ENCODE data around the gene MSLN.

The MSLN gene

GRCh38 chr16:760545-761343 lies at the start of gene MSLN:
MSLN (plus strand) TSS chr16:760734; CDS start chr16:762681, 1,947 bp downstream.
- no peak for DNase-seq

DNA sequence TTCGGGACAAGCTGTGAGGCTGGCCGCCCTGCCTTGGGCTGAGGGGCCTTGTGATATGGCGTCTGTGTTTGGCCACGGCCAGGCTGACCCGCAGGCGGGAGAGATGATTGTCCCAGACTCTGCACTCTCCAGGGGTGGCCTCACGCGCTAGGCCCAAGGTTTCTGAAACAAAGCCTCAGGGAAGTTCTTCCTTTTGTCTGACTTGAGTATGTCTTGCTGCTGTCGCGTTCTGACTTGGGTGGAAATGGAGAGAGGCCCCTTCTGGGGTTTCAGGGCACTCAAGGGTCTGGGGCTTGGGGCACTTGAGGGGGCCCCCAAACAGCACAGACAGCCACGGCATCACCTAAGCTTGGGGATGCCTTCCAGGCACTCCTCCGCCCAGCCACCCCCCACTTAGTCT lies 49.5 kb upstream of the MSLN start:
- DNase-seq, result no peak

DNA sequence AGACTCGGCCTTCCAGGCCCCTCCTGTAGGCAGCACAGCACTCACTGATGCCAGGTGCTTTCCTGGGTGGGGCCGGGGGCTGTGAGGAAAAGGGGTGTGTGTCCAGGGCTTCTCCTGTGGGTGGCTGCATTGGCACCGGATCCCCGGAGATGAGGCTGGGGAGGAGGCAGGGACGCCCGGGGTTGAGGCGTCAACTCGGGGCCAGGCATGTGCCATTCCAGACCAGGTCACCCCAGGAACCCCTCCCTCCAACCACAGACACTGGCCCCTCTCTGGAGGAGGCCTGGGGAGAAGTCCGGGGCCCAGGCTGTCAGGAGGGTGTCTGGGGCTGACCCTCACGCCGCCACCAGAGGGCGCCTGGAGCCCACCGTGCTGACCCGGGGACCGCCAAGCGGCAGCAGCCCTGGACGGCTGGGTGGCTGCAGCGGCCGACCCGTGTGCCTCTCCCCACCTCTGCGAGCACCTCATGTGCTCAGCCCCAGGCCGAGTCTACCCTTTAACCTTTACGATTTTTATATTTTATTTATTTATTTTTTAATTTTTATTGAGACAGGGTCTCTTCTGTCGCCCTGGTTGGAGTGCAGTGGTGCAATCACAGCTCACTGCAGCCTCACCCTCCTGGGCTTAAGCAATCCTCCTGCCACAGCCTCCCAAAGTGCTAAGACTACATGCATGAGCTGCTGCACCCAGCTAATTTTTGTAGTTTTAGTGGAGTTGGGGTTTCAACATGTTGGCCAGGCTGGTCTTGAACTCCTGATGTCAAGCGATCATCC lies 48.8 kb upstream of the MSLN start:
- peak; percentile 87 for DNase-seq

- peak; percentile 64 for DNase-seq
Measured at GRCh38 chr16:712740-713250, 47.7 kb upstream of the MSLN start.

GRCh38 chr16:714079-714478 lies 46.5 kb upstream of the MSLN start:
- DNase-seq, result no peak

GRCh38 chr16:714558-715476 lies 45.7 kb upstream of the MSLN start, which contains the start of gene METRN:
METRN (plus strand) TSS chr16:715118; CDS start chr16:715290, 172 bp downstream.
- DNase-seq, result peak; percentile 95

- peak; percentile 29 for DNase-seq
Measured at GRCh38 chr16:715477-716199, 44.9 kb upstream of the MSLN start.

DNA sequence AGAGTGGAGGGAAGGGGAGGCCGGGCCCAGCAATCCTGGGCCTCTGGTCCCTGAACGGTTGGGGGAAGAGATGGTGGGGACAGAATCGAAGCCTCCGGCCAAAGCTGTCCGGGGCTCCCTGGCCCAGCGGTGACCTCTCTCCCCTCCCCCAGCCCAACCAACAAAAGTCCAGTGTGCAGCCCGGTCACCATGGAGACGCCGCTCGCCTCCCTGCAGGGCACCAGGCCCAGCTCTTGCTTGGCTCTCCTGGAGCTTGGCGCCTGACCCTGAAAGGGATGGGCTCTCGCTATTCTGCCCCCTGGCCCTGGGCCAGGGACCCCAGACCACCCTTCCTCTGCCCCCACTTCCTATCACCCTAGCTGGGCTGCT lies 44.4 kb upstream of the MSLN start:
- DNase-seq, result no peak

GRCh38 chr16:716768-717325 lies 43.7 kb upstream of the MSLN start:
- DNase-seq, result no peak

DNA sequence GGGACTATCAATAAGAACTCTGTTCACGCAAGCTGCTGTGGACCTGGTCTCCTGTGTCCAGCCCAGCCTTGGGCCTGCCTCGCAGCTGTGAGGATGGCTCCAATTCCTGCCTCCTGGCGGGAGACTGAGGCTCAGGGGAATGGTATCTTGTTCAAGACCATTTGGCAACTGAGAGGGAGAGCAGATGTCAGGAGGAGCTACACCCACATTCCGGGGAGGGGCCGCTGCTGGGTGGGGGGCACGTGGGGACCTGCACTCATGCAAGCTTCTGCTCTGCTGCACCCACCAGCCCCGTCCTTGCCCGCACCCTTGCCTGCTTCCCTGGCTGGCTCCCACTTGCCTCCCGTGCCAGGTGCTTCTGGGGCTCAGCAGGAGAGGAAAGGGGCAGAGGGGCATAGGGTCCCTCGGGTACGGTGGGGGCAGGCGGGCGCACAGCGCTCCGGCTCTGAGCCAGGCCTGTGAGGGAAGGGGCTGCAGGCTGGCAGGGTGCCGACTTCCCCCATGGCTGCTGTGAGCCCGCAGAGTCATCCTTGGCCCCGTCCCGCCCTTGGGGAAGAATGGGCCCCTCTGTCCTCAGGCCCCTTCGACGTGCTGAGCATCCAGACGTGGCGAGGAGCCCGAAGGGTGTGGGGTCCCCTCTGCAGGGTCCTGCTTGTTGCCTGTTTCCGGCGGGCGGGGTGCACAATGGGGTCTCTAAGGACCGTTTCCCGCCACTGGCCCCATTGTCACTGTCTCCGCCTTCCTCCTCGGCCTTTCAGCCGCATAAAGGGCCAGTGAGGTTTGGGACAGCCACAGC lies 42.9 kb upstream of the MSLN start:
- DNase-seq, result no peak

GRCh38 chr16:718389-718788 lies 42.1 kb upstream of the MSLN start:
- no peak for DNase-seq

DNA sequence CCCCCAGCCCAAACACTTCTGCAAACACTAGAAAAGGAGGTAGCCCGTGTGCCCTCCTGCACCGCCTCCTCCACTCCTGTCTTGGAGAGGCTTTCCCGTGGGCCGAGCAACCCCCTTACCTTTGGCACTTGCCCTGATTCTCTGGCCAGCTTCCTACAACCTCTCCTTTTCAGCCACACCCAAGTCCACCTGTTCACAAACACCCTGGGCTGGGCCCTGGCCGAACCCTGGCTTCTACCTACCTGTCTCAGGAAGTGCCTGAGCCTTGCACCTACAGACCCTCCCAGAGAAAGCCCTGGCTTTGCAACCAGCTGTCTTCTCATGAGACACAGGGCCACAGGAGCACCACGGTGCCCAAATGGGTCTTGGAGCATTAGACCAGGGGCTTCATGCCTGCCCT lies 41.6 kb upstream of the MSLN start:
- DNase-seq, result no peak

DNA sequence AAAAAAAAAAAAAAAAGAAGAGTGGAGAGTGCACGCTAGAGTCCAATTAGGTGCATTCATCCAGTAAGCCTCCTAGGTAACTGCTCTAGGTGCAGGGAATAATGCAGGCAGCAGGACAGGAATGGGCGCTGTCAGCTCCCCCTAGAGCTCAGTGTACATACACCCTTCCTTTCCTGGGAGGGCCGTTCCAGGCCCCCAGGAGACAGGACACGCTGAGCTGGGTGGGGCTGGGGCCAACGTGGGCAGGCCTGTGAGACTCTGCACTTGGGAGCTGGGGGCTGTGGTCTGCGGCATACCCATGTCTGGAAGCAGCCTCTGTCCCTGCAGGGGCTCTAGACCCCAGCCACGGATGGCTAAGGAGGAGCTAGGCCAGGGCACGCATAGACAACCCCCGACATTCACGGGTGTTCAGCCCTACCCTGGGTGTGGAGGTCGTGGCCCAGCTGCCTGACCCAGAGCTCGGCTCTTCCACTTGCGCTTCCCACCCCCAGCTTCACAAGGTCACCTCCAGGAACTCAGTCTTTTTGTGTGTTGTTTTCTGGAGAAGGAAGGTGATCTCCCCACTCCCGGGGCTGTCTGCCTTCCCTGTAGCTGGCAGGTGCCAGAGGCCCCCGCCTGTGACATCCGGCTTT lies 40.6 kb upstream of the MSLN start:
- no peak for DNase-seq

DNA sequence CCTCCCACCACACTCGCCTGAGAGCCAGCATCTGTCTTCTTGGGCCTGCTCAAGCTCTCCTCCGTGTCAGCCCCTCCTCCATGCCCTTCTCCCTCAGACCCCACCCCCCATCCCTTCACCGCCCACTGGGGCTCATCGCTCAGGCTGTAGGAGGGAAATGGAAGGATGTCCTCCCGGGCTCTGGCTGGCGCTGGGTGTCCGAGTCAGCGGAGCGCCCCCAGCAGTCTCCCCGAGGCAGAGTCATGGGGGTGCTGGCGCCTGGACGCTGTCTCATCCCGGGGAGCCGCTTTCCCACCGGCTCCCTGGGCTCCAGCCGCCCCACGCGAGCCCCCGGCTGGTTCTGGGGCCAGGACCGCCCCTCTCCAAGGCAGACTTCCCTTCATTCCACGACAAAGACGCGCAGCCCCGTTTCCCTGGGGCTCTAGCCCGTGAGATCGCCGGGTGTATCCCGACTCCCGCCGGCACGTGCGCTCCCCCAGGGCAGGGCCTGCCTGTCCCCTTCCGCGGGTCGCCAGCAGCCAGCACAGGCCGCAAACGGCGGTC lies 40.0 kb upstream of the MSLN start:
- peak; percentile 56 for DNase-seq

DNA sequence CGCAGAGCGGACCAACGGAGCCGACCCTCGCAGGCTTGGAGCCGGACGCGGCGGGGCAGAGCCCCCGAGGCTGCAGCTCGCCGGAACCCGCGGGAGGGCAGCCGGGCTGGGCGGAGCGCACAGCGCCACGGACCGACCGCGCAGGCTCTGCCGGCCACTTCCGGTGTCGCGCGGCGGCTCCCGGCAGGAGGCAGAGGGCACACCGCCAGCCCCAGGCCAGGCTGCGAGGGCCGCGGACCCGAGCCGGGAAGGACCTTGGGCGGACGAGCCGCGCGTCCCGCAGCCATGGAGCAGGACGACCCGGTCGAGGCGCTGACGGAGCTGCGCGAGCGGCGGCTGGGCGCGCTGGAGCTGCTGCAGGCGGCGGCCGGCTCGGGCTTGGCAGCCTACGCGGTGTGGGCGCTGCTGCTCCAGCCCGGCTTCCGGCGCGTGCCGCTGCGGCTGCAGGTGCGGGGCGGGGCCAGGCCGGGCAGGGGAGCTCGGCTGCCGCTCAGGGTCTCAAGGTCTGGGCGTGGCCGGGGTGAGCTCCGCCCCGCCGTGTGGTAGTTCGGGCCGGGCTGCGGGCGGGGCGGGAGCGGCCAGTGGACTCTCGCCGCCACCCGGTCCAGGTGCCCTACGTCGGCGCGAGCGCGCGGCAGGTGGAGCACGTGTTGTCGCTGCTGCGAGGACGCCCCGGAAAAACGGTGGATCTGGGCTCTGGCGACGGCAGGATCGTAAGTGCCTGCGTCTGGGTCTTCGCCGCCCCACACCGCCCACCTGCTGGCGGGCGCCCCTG lies 39.4 kb upstream of the MSLN start, which contains the start of gene ANTKMT:
Gene ANTKMT, plus strand, starts transcription at position 157 of the 775 bp plus-strand sequence. Its CDS starts 129 bp downstream, at position 286.
- DNase-seq, result peak; percentile 84

DNA sequence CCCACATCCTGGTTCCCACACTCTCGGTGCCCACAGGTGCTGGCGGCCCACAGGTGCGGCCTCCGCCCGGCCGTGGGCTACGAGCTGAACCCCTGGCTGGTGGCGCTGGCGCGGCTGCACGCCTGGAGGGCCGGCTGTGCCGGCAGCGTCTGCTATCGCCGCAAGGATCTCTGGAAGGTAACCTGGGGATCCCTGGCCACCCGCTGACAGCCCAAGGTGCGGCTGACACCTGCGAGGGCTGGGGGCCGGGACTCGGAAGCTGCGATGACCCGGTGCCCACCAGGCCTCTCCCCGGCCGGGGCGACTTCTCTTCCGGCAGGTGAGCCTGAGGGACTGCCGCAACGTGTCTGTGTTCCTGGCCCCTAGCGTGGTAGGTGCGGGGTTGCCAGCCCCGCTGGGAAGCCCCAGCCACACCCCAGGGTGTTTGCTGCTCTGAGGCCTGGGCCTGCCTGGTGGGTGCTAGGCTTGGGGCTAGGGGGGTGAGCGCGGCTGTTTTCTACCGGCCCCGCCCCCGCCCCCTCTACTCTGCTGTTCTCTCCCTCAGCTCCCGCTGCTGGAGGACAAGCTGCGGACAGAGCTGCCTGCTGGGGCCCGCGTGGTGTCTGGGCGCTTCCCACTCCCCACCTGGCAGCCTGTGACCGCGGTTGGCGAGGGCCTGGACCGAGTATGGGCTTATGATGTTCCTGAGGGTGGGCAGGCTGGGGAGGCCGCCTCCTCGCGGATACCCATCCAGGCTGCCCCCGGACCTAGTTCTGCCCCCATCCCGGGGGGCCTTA lies 38.6 kb upstream of the MSLN start:
- DNase-seq, result no peak

DNA sequence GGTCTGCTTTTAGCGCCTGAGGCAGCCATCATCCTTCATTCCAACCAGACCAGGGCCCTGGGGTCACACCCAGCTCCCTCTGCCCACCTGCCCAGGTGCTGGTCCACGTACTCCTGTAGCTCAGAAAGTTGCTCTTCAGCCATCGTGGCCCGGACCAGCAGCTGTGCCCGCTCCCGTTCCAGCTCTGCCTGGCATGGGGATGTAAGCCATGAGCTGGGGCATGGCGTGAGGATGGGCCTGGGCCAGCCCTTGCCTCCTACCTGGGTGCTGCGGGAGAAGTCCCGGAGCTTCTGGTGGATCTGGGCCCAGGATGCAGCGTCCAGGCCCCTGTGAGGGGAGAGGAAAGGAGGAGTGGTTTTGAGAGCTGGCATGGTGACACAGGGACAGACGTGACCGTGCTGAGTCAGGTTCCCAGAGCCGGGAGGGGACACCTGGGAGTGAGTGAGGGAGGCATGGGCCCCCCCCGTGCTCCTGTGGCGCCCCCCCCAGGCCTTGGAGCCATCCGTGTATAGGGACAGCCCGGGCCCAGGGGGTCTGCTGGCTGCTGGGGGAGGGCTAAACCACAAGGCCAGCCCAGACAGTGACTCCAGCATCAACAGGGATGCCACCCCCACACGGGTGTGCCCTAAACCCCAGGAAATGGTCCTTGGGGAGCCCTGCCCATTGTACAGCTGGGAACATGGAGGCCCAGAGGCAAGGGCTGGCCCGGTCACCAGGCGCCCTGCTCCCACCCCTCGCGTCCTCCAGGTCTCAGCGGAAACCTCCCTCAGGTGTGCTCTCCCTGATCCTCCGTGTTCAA lies 37.5 kb upstream of the MSLN start:
- no peak for DNase-seq
